Measurements from ENCODE around the gene NECTIN4.

Gene NECTIN4

DNA sequence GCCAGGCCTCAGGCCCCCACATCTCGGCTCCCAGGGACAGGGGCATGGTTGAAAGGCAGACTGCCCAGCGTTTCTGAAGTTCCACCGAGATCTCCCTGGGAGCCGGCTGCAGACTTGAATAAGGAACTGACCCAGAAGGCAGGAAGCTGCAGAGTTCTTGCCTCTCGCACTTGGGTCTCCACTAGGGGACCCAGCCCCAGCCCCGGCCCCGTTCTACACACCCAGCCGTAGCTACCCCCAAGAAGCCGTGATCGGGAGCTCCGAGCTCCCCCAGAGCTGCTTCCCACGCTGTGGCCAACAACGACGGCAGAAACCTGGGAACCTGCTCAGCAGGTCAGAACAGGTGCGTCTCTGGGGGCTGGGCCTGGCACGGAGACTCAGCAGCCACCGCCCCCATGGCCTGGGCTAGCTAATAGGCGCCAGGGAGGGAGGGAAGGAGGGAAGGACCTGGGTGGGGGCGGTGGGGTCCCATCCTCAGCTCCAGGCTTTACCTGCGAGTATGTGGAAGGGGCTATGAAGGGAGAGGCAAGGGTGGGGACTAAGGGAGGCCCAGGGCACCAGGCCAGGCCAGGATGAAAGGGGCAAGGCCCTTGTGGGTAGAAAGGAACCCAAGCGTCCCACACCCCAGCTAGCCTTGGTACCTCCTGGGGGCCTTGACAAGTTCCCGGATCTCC, at the start of gene NECTIN4:
NECTIN4 (minus strand) TSS at position 308 of the 674 bp plus-strand sequence; CDS start at position 46, 262 bp downstream.
- Histone ChIP-seq H3K4me3 (ENCODE audit: low read length in 2 of 2) (peak within 1 kb of the TSS; percentile 54 to 57), H3K27ac (ENCODE audit: low read depth in 2 of 2, low read length in 2 of 2) (peak within 1 kb of the TSS; percentile 30 to 38), H3K9ac (ENCODE audit: low read depth in 1 of 2, low read length in 2 of 2) (peak within 1 kb of the TSS; percentile 61 to 65), H3K4me1 (ENCODE audit: control insufficient read depth in 2 of 2, insufficient read depth in 2 of 2, low read length in 2 of 2) (peaks cover 7 to 34% of the 10 kb centered on the region in 2 donors), H3K36me3 (ENCODE audit: control insufficient read depth in 2 of 2, insufficient read depth in 2 of 2, low read length in 2 of 2) (no peaks in the 10 kb centered on the region), H3K27me3 (ENCODE audit: control insufficient read depth in 2 of 2, insufficient read depth in 2 of 2, low read length in 2 of 2) (no peaks in the 10 kb centered on the region), H3K9me3 (ENCODE audit: control insufficient read depth in 2 of 2, low read length in 2 of 2) (no peaks in the 10 kb centered on the region)

DNA sequence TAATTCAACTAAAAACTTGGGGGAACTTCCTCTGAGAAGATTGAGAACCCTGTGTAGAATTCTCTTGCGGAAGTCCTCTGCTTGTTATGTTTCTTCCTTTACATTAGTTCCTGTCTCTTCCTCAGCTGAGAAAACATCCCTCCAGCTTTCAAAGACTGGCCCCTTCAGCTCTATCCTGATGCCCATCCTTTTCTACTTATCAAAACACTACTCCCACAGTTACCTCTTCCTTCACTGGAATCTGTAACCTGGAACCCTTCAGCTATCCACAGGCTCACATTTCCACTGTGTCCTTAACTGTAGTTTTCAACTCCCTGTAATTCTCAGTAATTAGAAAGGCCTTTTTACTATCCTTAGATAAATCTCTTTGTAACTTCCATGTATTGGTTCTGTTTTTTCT, 49.1 kb upstream of the NECTIN4 start:
- H3K27ac ChIP-seq (ENCODE audit: low read depth in 2 of 2, low read length in 2 of 2) = no peak overlapping the region
- H3K9me3 ChIP-seq (ENCODE audit: control insufficient read depth in 2 of 2, low read length in 2 of 2) = no peaks in the 10 kb centered on the region
- no peak overlapping the region for H3K4me3 ChIP-seq (ENCODE audit: low read length in 2 of 2)
- H3K36me3 ChIP-seq (ENCODE audit: control insufficient read depth in 2 of 2, insufficient read depth in 2 of 2, low read length in 2 of 2) = no peaks in the 10 kb centered on the region
- no peak overlapping the region for H3K9ac ChIP-seq (ENCODE audit: low read depth in 1 of 2, low read length in 2 of 2)
- H3K4me1 ChIP-seq (ENCODE audit: control insufficient read depth in 2 of 2, insufficient read depth in 2 of 2, low read length in 2 of 2) = peaks cover 3 to 4% of the 10 kb centered on the region in 2 donors
- H3K27me3 ChIP-seq (ENCODE audit: control insufficient read depth in 2 of 2, insufficient read depth in 2 of 2, low read length in 2 of 2) = no peaks in the 10 kb centered on the region

DNA sequence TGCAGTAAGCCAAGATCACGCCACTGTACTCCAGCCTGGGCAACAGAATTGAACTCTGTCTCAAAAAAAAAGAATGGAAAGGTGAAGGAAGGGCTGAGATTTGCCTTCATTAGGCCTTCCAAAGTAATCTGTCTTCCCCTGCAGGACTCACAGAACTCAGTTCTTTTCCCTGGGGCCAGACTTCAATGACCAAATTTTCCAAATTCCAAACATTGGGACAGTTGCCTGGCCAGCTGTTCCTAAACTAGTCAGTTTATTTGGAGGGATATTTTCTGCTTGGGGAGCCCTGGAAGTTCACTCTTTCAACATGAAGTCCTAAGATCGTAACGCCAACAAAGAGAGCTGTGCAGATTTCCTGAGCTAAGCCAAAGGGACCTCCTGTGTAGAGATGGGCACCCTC, 48.5 kb upstream of the NECTIN4 start:
- Histone ChIP-seq H3K9me3 (ENCODE audit: control insufficient read depth in 2 of 2, low read length in 2 of 2) (no peaks in the 10 kb centered on the region), H3K27me3 (ENCODE audit: control insufficient read depth in 2 of 2, insufficient read depth in 2 of 2, low read length in 2 of 2) (no peaks in the 10 kb centered on the region), H3K4me3 (ENCODE audit: low read length in 2 of 2) (no peak overlapping the region), H3K4me1 (ENCODE audit: control insufficient read depth in 2 of 2, insufficient read depth in 2 of 2, low read length in 2 of 2) (peaks cover 3 to 4% of the 10 kb centered on the region in 2 donors), H3K9ac (ENCODE audit: low read depth in 1 of 2, low read length in 2 of 2) (no peak overlapping the region), H3K27ac (ENCODE audit: low read depth in 2 of 2, low read length in 2 of 2) (no peak overlapping the region), H3K36me3 (ENCODE audit: control insufficient read depth in 2 of 2, insufficient read depth in 2 of 2, low read length in 2 of 2) (no peaks in the 10 kb centered on the region)

DNA sequence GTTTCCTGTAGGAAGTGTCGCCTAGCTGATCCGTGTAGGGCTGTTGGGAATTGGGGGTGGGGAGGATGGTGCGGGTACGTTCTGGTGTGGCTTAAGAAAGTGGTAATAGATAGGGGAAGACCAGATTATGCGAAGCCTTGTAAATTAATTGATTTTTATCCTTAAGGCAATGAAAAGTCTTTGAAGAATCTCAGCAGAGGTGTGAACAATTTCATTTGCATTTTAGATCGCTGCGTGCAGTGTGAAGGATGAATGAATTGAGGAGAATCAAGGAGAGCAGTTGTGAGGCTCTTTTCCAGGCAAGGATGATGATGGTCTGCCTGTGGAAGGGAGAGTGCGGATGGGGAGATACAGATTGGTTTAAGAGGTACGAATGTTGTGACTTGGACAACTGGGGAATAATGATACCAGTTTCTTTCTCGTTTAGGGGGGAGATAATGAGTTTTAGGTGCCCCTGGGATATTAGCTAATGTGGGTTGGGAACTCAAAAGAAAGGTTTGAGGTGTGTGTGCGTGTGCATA, 43.9 kb upstream of the NECTIN4 start:
- Histone ChIP-seq H3K4me1 (ENCODE audit: control insufficient read depth in 2 of 2, insufficient read depth in 2 of 2, low read length in 2 of 2) (peaks cover 10 to 11% of the 10 kb centered on the region in 2 donors), H3K27me3 (ENCODE audit: control insufficient read depth in 2 of 2, insufficient read depth in 2 of 2, low read length in 2 of 2) (no peaks in the 10 kb centered on the region), H3K4me3 (ENCODE audit: low read length in 2 of 2) (peak overlapping the region; percentile 85 to 92), H3K9me3 (ENCODE audit: control insufficient read depth in 2 of 2, low read length in 2 of 2) (no peaks in the 10 kb centered on the region), H3K9ac (ENCODE audit: low read depth in 1 of 2, low read length in 2 of 2) (peak overlapping the region; percentile 82 to 87), H3K36me3 (ENCODE audit: control insufficient read depth in 2 of 2, insufficient read depth in 2 of 2, low read length in 2 of 2) (peaks cover 9 to 12% of the 10 kb centered on the region in 2 donors), H3K27ac (ENCODE audit: low read depth in 2 of 2, low read length in 2 of 2) (peak overlapping the region; percentile 93 to 96)

DNA sequence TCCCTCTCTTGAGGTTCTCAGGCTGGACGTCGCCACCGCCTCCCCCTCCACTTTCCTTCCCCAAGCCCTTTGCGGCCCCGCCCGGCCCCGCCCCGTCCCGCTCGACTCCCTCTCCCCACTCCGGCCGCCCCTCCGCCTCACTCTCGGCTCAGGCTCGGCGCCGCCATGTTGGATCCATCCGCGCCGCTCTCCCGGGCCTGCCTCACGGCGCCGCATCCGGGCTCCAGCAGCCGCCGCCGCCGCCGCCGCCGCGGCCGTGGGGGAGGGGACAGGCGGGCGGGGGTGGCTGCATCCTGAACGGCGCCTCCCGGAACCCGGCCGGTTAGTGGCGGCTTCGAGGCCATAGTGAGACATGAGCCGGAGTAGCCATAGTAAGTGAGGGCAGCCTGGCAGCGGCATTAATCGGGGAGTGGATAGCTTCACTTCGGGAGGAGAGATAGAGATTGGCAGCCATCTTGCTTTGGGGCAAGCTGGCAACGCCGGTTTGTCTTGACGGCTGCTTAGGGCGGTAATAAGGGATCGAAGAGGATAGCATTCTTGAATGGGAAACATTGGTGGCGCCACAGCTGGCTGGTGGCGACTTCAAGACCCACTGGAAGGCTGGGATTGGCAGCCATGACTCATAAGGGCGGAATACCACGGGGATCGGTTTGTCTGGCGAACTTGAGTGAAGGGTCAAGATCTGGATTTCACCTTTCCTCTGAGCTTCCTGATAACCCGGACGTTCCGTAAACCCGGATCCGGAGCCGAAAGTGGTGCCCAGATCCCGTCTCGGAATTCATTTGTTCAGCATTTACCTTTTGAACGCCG, 43.3 kb upstream of the NECTIN4 start, which contains the start of gene DEDD:
DEDD (minus strand) TSS at position 258 of the 810 bp plus-strand sequence. CDS start 8,205 bp downstream, outside the sequence.
- Histone ChIP-seq H3K4me1 (ENCODE audit: control insufficient read depth in 2 of 2, insufficient read depth in 2 of 2, low read length in 2 of 2) (peaks cover 11 to 12% of the 10 kb centered on the region in 2 donors), H3K9ac (ENCODE audit: low read depth in 1 of 2, low read length in 2 of 2) (peak within 1 kb of the TSS; percentile 82 to 87), H3K9me3 (ENCODE audit: control insufficient read depth in 2 of 2, low read length in 2 of 2) (no peaks in the 10 kb centered on the region), H3K4me3 (ENCODE audit: low read length in 2 of 2) (peak within 1 kb of the TSS; percentile 92 to 93), H3K27me3 (ENCODE audit: control insufficient read depth in 2 of 2, insufficient read depth in 2 of 2, low read length in 2 of 2) (no peaks in the 10 kb centered on the region), H3K36me3 (ENCODE audit: control insufficient read depth in 2 of 2, insufficient read depth in 2 of 2, low read length in 2 of 2) (peaks cover 16% of the 10 kb centered on the region in 2 donors), H3K27ac (ENCODE audit: low read depth in 2 of 2, low read length in 2 of 2) (peak within 1 kb of the TSS; percentile 93 to 96)

DNA sequence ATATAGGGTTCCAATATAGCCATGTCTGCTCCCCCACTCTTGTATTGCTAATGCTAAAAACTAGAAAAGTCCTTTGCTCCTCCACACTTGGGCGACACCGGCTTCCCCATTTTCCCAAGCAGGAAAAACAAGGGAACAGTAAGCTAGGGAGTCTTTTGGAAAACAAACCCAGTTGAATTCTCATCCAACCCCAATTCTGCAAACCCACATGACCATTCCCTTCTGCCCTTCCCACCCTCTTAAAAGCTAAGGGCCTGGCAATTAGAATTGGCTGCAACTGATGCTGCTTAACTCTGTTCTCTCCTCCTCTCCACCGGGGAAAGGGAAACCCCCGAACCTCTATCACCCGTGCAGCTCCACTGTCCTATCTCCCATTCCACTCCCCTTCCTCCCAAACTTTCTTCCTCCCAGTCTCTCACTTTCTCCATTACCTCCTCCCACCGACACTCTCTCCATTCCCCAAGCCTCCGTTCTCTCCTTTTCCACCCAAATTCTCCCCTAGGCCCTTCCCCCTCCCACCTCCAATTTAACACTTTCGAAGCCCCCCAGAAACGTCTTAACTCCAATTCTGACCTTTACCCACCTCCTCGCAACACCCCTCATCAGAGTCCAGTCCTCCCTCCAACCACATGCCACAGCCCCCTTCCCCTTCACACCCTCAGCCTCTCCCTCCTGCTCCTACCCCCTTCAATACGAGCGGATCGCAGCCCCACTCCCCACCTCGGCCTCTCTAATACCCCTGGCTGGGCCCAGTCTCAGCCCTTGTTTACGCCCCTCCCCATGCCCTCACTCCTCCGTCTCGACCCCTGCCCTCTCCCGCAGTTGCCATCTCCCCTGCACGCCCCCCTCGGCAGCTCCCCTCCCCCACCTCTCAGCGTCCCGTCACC, 42.4 kb upstream of the NECTIN4 start:
- Histone ChIP-seq H3K4me1 (ENCODE audit: control insufficient read depth in 2 of 2, insufficient read depth in 2 of 2, low read length in 2 of 2) (peaks cover 11 to 15% of the 10 kb centered on the region in 2 donors), H3K36me3 (ENCODE audit: control insufficient read depth in 2 of 2, insufficient read depth in 2 of 2, low read length in 2 of 2) (peaks cover 17 to 22% of the 10 kb centered on the region in 2 donors), H3K4me3 (ENCODE audit: low read length in 2 of 2) (peak overlapping the region; percentile 92 to 93)

DNA sequence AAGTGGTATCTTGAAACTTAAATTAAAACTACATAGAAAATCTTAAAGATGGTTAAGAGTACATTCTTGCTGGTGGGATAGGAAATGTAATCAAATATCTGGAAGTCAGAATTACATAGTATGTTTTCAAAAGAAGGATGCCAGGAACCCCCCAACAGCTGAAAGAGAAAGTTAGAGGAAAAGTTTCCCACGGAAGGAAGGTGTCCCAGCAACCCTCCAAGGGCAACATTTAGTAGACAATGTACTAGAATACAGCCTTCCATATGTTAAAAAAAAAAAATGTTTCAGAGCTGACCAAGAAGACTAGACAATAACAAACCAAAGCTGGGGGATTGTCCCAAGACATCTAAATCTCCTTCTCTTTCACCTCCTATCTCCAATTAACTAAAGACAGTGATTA, 40.9 kb upstream of the NECTIN4 start:
- no peaks in the 10 kb centered on the region for H3K9me3 ChIP-seq (ENCODE audit: control insufficient read depth in 2 of 2, low read length in 2 of 2)
- H3K27ac ChIP-seq (ENCODE audit: low read depth in 2 of 2, low read length in 2 of 2) = no peak overlapping the region
- H3K4me1 ChIP-seq (ENCODE audit: control insufficient read depth in 2 of 2, insufficient read depth in 2 of 2, low read length in 2 of 2) = peaks cover 11 to 15% of the 10 kb centered on the region in 2 donors
- H3K27me3 ChIP-seq (ENCODE audit: control insufficient read depth in 2 of 2, insufficient read depth in 2 of 2, low read length in 2 of 2) = no peaks in the 10 kb centered on the region
- H3K36me3 ChIP-seq (ENCODE audit: control insufficient read depth in 2 of 2, insufficient read depth in 2 of 2, low read length in 2 of 2) = peaks cover 27 to 30% of the 10 kb centered on the region in 2 donors
- no peak overlapping the region for H3K4me3 ChIP-seq (ENCODE audit: low read length in 2 of 2)
- H3K9ac ChIP-seq (ENCODE audit: low read depth in 1 of 2, low read length in 2 of 2) = no peak overlapping the region

More for the DNA sequence above, 42.4 kb upstream of the NECTIN4 start:
- Histone ChIP-seq H3K9ac (ENCODE audit: low read depth in 1 of 2, low read length in 2 of 2) (peak overlapping the region; percentile 82), H3K27me3 (ENCODE audit: control insufficient read depth in 2 of 2, insufficient read depth in 2 of 2, low read length in 2 of 2) (no peaks in the 10 kb centered on the region), H3K27ac (ENCODE audit: low read depth in 2 of 2, low read length in 2 of 2) (peak overlapping the region; percentile 93 to 96), H3K9me3 (ENCODE audit: control insufficient read depth in 2 of 2, low read length in 2 of 2) (no peaks in the 10 kb centered on the region)

DNA sequence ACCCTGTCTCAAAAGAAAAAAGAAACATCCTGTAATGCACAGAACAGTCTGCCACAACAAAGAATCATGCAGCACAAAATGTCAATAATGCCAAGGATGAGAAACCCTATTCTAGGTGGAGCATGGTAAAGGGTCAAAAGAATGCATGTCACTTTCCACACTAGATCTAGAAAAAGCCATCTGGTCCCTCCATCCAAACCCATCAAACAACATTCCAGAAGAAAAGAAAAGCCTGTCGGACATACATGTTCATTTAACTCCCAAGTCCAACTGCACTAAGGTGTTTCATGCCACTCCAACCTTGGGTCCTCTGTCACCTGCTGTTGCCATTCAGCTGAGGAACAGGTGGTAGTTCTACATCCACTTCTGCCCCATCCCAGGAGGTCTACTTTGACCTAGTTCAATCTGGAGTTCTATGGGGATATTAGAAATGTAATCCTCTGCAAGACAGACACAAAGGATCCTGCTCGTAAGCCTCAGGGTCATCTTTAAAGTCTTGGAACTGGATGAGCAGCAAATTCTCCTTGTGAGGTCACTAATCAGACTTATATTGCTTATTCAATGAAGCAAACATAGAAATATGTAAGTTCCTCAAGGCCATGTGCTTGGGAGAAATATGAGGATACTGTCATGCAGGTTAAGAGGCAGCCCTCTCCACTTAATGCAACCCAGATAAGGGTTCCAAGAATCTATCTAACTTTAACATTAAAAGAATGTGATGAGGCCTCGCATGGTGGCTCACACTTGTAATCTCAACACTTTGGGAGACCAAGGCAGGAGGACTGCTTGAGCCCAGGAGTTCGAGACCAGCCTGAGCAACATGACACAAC, 39.4 kb upstream of the NECTIN4 start:
- no peak overlapping the region for H3K27ac ChIP-seq (ENCODE audit: low read depth in 2 of 2, low read length in 2 of 2)
- H3K4me3 ChIP-seq (ENCODE audit: low read length in 2 of 2) = no peak overlapping the region
- H3K9ac ChIP-seq (ENCODE audit: low read depth in 1 of 2, low read length in 2 of 2) = no peak overlapping the region
- peaks cover 34 to 36% of the 10 kb centered on the region in 2 donors for H3K36me3 ChIP-seq (ENCODE audit: control insufficient read depth in 2 of 2, insufficient read depth in 2 of 2, low read length in 2 of 2)
- no peaks in the 10 kb centered on the region for H3K9me3 ChIP-seq (ENCODE audit: control insufficient read depth in 2 of 2, low read length in 2 of 2)
- peaks cover 11 to 15% of the 10 kb centered on the region in 2 donors for H3K4me1 ChIP-seq (ENCODE audit: control insufficient read depth in 2 of 2, insufficient read depth in 2 of 2, low read length in 2 of 2)
- no peaks in the 10 kb centered on the region for H3K27me3 ChIP-seq (ENCODE audit: control insufficient read depth in 2 of 2, insufficient read depth in 2 of 2, low read length in 2 of 2)

DNA sequence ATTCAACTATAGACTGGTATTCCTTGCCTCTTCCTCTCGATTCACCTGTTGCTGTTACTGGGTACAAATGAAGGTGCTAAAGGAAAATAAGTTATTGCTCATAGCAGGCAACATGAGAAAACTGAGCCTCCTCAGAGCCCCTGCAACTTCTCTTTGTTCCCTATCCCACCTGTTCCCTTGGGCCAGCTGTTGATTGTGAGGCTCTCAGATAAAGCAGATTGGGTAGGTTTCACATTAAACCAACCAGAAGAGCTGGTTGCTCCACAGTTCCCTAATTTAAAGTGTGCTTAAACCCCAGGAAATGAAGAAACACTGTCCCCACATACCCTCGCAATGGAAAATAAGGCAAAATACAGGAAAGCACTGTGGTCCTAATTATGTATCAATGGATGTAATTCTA, 38.3 kb upstream of the NECTIN4 start:
- Histone ChIP-seq H3K4me1 (ENCODE audit: control insufficient read depth in 2 of 2, insufficient read depth in 2 of 2, low read length in 2 of 2) (peaks cover 8 to 11% of the 10 kb centered on the region in 2 donors), H3K9me3 (ENCODE audit: control insufficient read depth in 2 of 2, low read length in 2 of 2) (no peaks in the 10 kb centered on the region), H3K36me3 (ENCODE audit: control insufficient read depth in 2 of 2, insufficient read depth in 2 of 2, low read length in 2 of 2) (peaks cover 42 to 44% of the 10 kb centered on the region in 2 donors), H3K4me3 (ENCODE audit: low read length in 2 of 2) (no peak overlapping the region), H3K9ac (ENCODE audit: low read depth in 1 of 2, low read length in 2 of 2) (no peak overlapping the region), H3K27ac (ENCODE audit: low read depth in 2 of 2, low read length in 2 of 2) (no peak overlapping the region), H3K27me3 (ENCODE audit: control insufficient read depth in 2 of 2, insufficient read depth in 2 of 2, low read length in 2 of 2) (no peaks in the 10 kb centered on the region)
